BJ (cell line): Measurements from ENCODE around the gene SYMPK. TPM values are rescaled to one million over a fixed set of nuclear protein-coding genes. Genes with fewer than 3 reads are reported as not detected.

Experiments
- CTCF ChIA-PET: fragments of 350-600 bp; formaldehyde crosslinking; extraction: SDS; loops from one replicate; lab custom pipeline; 2021; ENCODE audit warnings: antibody characterized with exemption, inconsistent platforms; lab: Yijun Ruan, JAX
- POLR2A ChIA-PET: fragments of 300-600 bp; sonication (Branson Sonifier 250); formaldehyde crosslinking; extraction: SDS; loops from one replicate; lab custom pipeline; 2021; ENCODE audit warnings: antibody characterized with exemption; lab: Charles Lee
- DNase-seq: peaks from one replicate; pipeline ENCODE4 v3.0.0-alpha.2; 2011; ENCODE audit warnings: low read depth
- H3K27me3 ChIP-seq: 2 replicates; pipeline ENCODE4 v1.6.0; 2011; ENCODE audit warnings: low read length; ENCODE audit not compliant: control insufficient read depth, insufficient read depth
- H3K36me3 ChIP-seq: 2 replicates; pipeline ENCODE4 v1.5.1; 2011; ENCODE audit warnings: low read length; ENCODE audit not compliant: control insufficient read depth, insufficient read depth
- H3K4me3 ChIP-seq: 2 replicates; pipeline ENCODE4 v1.5.1; 2011; ENCODE audit warnings: low read depth, mild to moderate bottlenecking, control low read depth, low read length
- polyA plus RNA-seq: library from polyadenylated mRNA; depleted of rRNA; stranded (reverse); fragments of >200 nt; gene quantifications from 2 replicates; pipeline ENCODE4 v1.2.3, GENCODE V29; 2011
- TF ChIP-seq, protein P1 (sequence below): IDR thresholded peaks from 2 replicates; pipeline ENCODE4 v1.5.1; 2011; ENCODE audit warnings: low read depth, mild to moderate bottlenecking, control low read depth, inconsistent platforms, low read length, moderate library complexity; ENCODE audit not compliant: insufficient read depth

The SYMPK gene
- polyA plus RNA-seq, 1 experiment, result 60.2 TPM

GRCh38 chr19:45767881-45768654, 94.9 kb downstream of the SYMPK start:
- TF ChIP-seq, protein P1, sequence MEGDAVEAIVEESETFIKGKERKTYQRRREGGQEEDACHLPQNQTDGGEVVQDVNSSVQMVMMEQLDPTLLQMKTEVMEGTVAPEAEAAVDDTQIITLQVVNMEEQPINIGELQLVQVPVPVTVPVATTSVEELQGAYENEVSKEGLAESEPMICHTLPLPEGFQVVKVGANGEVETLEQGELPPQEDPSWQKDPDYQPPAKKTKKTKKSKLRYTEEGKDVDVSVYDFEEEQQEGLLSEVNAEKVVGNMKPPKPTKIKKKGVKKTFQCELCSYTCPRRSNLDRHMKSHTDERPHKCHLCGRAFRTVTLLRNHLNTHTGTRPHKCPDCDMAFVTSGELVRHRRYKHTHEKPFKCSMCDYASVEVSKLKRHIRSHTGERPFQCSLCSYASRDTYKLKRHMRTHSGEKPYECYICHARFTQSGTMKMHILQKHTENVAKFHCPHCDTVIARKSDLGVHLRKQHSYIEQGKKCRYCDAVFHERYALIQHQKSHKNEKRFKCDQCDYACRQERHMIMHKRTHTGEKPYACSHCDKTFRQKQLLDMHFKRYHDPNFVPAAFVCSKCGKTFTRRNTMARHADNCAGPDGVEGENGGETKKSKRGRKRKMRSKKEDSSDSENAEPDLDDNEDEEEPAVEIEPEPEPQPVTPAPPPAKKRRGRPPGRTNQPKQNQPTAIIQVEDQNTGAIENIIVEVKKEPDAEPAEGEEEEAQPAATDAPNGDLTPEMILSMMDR, result no peak
- ChIA-PET CTCF (interaction anchor here (1.0 to 7.7 kb wide), 11 partner anchors 11 to 117 kb away, joined by 3 to 154 read pairs (median 6); partner anchors contain the start of genes QPCTL and RSPH6A), POLR2A (interaction anchor here (0.7 to 1.6 kb wide), 3 partner anchors 15 to 31 kb away, joined by 4 to 14 read pairs (median 7); partner anchors contain the start of gene DMPK)
- H3K27me3 ChIP-seq, result no peaks in the 10 kb centered on the region
- peak overlapping the region; percentile 92 for H3K4me3 ChIP-seq
- peaks cover 21% of the 10 kb centered on the region for H3K36me3 ChIP-seq
- no peak for DNase-seq

- TF ChIP-seq, protein P1, result no peak
- ChIA-PET CTCF (interaction anchor here (0.7 to 7.7 kb wide), 8 partner anchors 9 to 89 kb away, joined by 3 to 154 read pairs (median 6); partner anchors contain the start of gene QPCTL), POLR2A (interaction anchor here (0.6 to 0.7 kb wide), 2 partner anchors 28 to 43 kb away, joined by 3 to 4 read pairs; no protein-coding TSS in a partner anchor)
- peak; percentile 43 for DNase-seq
- peak overlapping the region; percentile 92 for H3K4me3 ChIP-seq
- no peaks in the 10 kb centered on the region for H3K27me3 ChIP-seq
- peaks cover 16% of the 10 kb centered on the region for H3K36me3 ChIP-seq
Measured at GRCh38 chr19:45767410-45767880, 95.5 kb downstream of the SYMPK start.

GRCh38 chr19:45766869-45767346, 96.0 kb downstream of the SYMPK start:
- ChIA-PET CTCF (interaction anchor here (0.7 to 7.7 kb wide), 8 partner anchors 10 to 89 kb away, joined by 3 to 154 read pairs (median 6); partner anchors contain the start of gene QPCTL), POLR2A (interaction anchor here (0.6 to 0.7 kb wide), 2 partner anchors 27 to 43 kb away, joined by 3 to 4 read pairs; no protein-coding TSS in a partner anchor)
- Histone ChIP-seq H3K4me3 (peak overlapping the region; percentile 92), H3K27me3 (no peaks in the 10 kb centered on the region), H3K36me3 (peaks cover 12% of the 10 kb centered on the region)
- TF ChIP-seq, protein P1, result no peak
- DNase-seq, result no peak

DNA sequence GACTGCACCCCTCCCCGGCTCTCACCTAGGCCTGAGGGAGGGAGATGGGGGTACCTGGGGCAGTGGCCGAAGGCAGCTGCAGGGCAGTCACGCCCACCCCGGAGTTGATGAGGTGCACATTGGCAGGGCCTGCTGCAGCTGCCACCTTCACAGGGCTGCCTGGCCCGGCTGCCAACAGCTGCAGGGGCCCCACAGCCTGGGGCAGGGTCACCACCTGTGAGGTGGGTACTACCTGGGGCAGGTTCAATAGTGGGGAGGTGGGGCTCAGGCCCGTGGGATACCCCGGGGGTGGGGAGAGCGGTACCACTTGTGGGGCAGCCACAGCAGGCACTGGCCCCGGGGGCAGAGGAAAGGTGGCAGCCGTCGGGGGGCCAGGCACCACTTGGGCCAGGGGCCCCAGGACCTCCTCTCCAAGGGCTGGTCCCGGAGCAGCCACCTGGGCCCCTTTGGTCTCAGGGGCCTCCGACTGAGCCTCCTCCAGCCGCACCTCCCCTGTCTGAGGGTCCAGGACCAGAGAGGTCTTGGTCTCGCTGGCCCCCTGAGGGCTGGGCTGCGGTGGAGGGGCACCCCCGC, 96.6 kb downstream of the SYMPK start:
- ChIA-PET CTCF (interaction anchor here (0.7 to 7.7 kb wide), 7 partner anchors 10 to 88 kb away, joined by 3 to 154 read pairs (median 7); partner anchors contain the start of gene QPCTL), POLR2A (no interaction called here)
- Histone ChIP-seq H3K4me3 (peak overlapping the region; percentile 92), H3K36me3 (peaks cover 7% of the 10 kb centered on the region), H3K27me3 (no peaks in the 10 kb centered on the region)
- no peak for DNase-seq
- TF ChIP-seq, protein P1, result no peak
